ENCODE measurements around the gene TMBIM6. TPM values are rescaled to one million over a fixed set of nuclear protein-coding genes. Genes with fewer than 3 reads are reported as not detected.

Gene TMBIM6
- total RNA-seq, 1 donor from 2014 or later, result 452 TPM

- H3K36me3 ChIP-seq (ENCODE audit: insufficient read depth, low read length), result no peaks in the 10 kb centered on the region
- peak; percentile 45 for FAIRE-seq
- H3K9ac ChIP-seq (ENCODE audit: low read length), result no peak overlapping the region
- H3K4me2 ChIP-seq (ENCODE audit: low read length), result peak overlapping the region; percentile 36
- no peaks in the 10 kb centered on the region for H3K79me2 ChIP-seq (ENCODE audit: insufficient read depth, low read length)
- H3K36me3 Mint-ChIP-seq (ENCODE audit: low read depth, unreplicated experiment), result no peaks in the 10 kb centered on the region
- H3K4me1 ChIP-seq (ENCODE audit: insufficient read depth, low read length), result no peaks in the 10 kb centered on the region
- TF ChIP-seq, protein P1, sequence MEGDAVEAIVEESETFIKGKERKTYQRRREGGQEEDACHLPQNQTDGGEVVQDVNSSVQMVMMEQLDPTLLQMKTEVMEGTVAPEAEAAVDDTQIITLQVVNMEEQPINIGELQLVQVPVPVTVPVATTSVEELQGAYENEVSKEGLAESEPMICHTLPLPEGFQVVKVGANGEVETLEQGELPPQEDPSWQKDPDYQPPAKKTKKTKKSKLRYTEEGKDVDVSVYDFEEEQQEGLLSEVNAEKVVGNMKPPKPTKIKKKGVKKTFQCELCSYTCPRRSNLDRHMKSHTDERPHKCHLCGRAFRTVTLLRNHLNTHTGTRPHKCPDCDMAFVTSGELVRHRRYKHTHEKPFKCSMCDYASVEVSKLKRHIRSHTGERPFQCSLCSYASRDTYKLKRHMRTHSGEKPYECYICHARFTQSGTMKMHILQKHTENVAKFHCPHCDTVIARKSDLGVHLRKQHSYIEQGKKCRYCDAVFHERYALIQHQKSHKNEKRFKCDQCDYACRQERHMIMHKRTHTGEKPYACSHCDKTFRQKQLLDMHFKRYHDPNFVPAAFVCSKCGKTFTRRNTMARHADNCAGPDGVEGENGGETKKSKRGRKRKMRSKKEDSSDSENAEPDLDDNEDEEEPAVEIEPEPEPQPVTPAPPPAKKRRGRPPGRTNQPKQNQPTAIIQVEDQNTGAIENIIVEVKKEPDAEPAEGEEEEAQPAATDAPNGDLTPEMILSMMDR (IDR thresholded peaks at IDR 0.05; ENCODE audit: insufficient read depth, low read depth, low read length), result peak; percentile 74
- TF ChIP-seq EZH2 (IDR thresholded peaks at IDR 0.05; ENCODE audit: insufficient read depth, low read length), result no peak
- no peak overlapping the region for H2AFZ ChIP-seq (ENCODE audit: low read depth, low read length)
- no peak overlapping the region for H3K4me3 ChIP-seq (ENCODE audit: insufficient read depth, low read depth, low read length)
- H3K9me3 ChIP-seq (ENCODE audit: insufficient read depth, low read depth, low read length), result no peaks in the 10 kb centered on the region
- peaks cover 2% of the 10 kb centered on the region for H3K4me1 Mint-ChIP-seq (ENCODE audit: low read depth, unreplicated experiment)
- H3K27me3 ChIP-seq (ENCODE audit: insufficient read depth, low read length), result peaks cover 9% of the 10 kb centered on the region
- H3K27me3 Mint-ChIP-seq (ENCODE audit: low read depth, unreplicated experiment), result peaks cover 29% of the 10 kb centered on the region
- H4K20me1 ChIP-seq (ENCODE audit: insufficient read depth, low read length), result no peaks in the 10 kb centered on the region
- peaks cover 5% of the 10 kb centered on the region for H3K9me3 Mint-ChIP-seq (ENCODE audit: unreplicated experiment)
- no peak overlapping the region for H3K27ac Mint-ChIP-seq (ENCODE audit: unreplicated experiment)
- peak; percentile 47 for DNase-seq (ENCODE audit: low read depth)
- no peak overlapping the region for H3K4me3 Mint-ChIP-seq (ENCODE audit: unreplicated experiment)
- H3K27ac ChIP-seq (ENCODE audit: low read depth, low read length), result no peak overlapping the region
Measured at GRCh38 chr12:49776413-49776812, 35.1 kb downstream of the TMBIM6 start.

DNA sequence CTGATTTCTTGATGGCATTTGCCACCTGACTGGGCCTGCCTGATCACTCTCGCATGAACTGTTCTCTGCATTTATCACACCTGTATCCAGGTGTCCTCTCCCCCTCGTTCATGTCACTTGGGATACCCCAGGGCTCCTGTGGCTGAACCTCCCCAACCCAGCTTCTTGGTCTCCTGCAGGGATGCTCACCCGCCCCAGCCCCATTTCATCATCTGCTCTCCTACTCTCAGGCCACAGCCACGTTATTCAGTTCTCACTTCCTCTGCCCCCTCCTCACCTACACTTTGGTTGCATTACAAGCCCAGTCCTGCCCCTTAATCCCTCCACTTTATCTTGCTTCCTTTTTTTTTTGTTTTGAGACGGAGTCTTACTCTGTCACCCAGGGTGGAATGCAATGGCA is 35.5 kb downstream of the TMBIM6 start:
- no peak overlapping the region for H3K27ac ChIP-seq (ENCODE audit: low read depth, low read length)
- no peak overlapping the region for H3K9ac ChIP-seq (ENCODE audit: low read length)
- H2AFZ ChIP-seq (ENCODE audit: low read depth, low read length), result no peak overlapping the region
- H3K4me3 ChIP-seq (ENCODE audit: insufficient read depth, low read depth, low read length), result no peak overlapping the region
- no peak for DNase-seq (ENCODE audit: low read depth)
- FAIRE-seq, result no peak
- H3K36me3 ChIP-seq (ENCODE audit: insufficient read depth, low read length), result no peaks in the 10 kb centered on the region
- no peaks in the 10 kb centered on the region for H3K9me3 ChIP-seq (ENCODE audit: insufficient read depth, low read depth, low read length)
- H3K4me3 Mint-ChIP-seq (ENCODE audit: unreplicated experiment), result no peak overlapping the region
- H3K4me1 ChIP-seq (ENCODE audit: insufficient read depth, low read length), result no peaks in the 10 kb centered on the region
- no peaks in the 10 kb centered on the region for H3K36me3 Mint-ChIP-seq (ENCODE audit: low read depth, unreplicated experiment)
- no peak overlapping the region for H3K4me2 ChIP-seq (ENCODE audit: low read length)
- H3K9me3 Mint-ChIP-seq (ENCODE audit: unreplicated experiment), result peaks cover 5% of the 10 kb centered on the region
- H3K79me2 ChIP-seq (ENCODE audit: insufficient read depth, low read length), result no peaks in the 10 kb centered on the region
- H3K27me3 Mint-ChIP-seq (ENCODE audit: low read depth, unreplicated experiment), result peaks cover 29% of the 10 kb centered on the region
- H3K4me1 Mint-ChIP-seq (ENCODE audit: low read depth, unreplicated experiment), result peaks cover 2% of the 10 kb centered on the region
- no peak overlapping the region for H3K27ac Mint-ChIP-seq (ENCODE audit: unreplicated experiment)
- no peaks in the 10 kb centered on the region for H4K20me1 ChIP-seq (ENCODE audit: insufficient read depth, low read length)
- TF ChIP-seq EZH2 (IDR thresholded peaks at IDR 0.05; ENCODE audit: insufficient read depth, low read length), result no peak
- TF ChIP-seq, protein P1 (IDR thresholded peaks at IDR 0.05; ENCODE audit: insufficient read depth, low read depth, low read length), result no peak
- peaks cover 9% of the 10 kb centered on the region for H3K27me3 ChIP-seq (ENCODE audit: insufficient read depth, low read length)

GRCh38 chr12:49777341-49777740 is 36.0 kb downstream of the TMBIM6 start:
- Mint-ChIP-seq H3K36me3 (ENCODE audit: low read depth, unreplicated experiment) (no peaks in the 10 kb centered on the region), H3K27ac (ENCODE audit: unreplicated experiment) (no peak overlapping the region), H3K27me3 (ENCODE audit: low read depth, unreplicated experiment) (peaks cover 29% of the 10 kb centered on the region), H3K4me3 (ENCODE audit: unreplicated experiment) (no peak overlapping the region), H3K9me3 (ENCODE audit: unreplicated experiment) (peaks cover 5% of the 10 kb centered on the region), H3K4me1 (ENCODE audit: low read depth, unreplicated experiment) (peaks cover 2% of the 10 kb centered on the region)
- no peaks in the 10 kb centered on the region for H3K9me3 ChIP-seq (ENCODE audit: insufficient read depth, low read depth, low read length)
- peaks cover 9% of the 10 kb centered on the region for H3K27me3 ChIP-seq (ENCODE audit: insufficient read depth, low read length)
- no peak overlapping the region for H3K27ac ChIP-seq (ENCODE audit: low read depth, low read length)
- FAIRE-seq (no peak), DNase-seq (ENCODE audit: low read depth) (no peak)
- H3K4me1 ChIP-seq (ENCODE audit: insufficient read depth, low read length), result no peaks in the 10 kb centered on the region
- no peaks in the 10 kb centered on the region for H3K36me3 ChIP-seq (ENCODE audit: insufficient read depth, low read length)
- H3K79me2 ChIP-seq (ENCODE audit: insufficient read depth, low read length), result no peaks in the 10 kb centered on the region
- no peak overlapping the region for H2AFZ ChIP-seq (ENCODE audit: low read depth, low read length)
- no peaks in the 10 kb centered on the region for H4K20me1 ChIP-seq (ENCODE audit: insufficient read depth, low read length)
- H3K4me2 ChIP-seq (ENCODE audit: low read length), result no peak overlapping the region
- no peak for TF ChIP-seq EZH2 (IDR thresholded peaks at IDR 0.05; ENCODE audit: insufficient read depth, low read length)
- TF ChIP-seq, protein P1 (IDR thresholded peaks at IDR 0.05; ENCODE audit: insufficient read depth, low read depth, low read length), result no peak
- no peak overlapping the region for H3K4me3 ChIP-seq (ENCODE audit: insufficient read depth, low read depth, low read length)
- no peak overlapping the region for H3K9ac ChIP-seq (ENCODE audit: low read length)
